HK-2 (cell line): ENCODE data around the gene SHB.
"Not testable (repeated sequence)": the region's sequence is repeated elsewhere in the genome, so short reads cannot be mapped to it uniquely, and the experiment has no call there.

Experiments
- DNase-seq: peaks from one replicate; pipeline ENCODE4 v3.0.0-alpha.2; 2018; ENCODE audit not compliant: unreplicated experiment

Gene SHB

DNA sequence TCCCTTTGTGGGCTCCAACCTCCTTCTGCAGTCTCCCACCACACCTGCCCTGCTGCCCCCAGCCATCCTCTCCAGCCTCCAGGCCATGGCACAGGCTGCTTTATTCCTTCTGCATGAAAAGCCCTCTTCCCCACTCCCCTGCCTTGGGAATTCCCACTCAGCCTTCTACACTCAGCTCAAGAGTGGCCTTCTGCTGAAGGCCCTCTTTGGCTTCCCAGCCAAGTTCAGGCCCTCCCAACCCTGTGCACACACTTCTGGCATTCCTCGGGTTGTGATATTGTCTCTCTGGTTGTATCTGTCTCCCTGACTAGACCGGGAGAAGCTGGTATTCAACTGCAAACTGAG, 5.7 kb downstream of the SHB start:
- no peak for DNase-seq

DNA sequence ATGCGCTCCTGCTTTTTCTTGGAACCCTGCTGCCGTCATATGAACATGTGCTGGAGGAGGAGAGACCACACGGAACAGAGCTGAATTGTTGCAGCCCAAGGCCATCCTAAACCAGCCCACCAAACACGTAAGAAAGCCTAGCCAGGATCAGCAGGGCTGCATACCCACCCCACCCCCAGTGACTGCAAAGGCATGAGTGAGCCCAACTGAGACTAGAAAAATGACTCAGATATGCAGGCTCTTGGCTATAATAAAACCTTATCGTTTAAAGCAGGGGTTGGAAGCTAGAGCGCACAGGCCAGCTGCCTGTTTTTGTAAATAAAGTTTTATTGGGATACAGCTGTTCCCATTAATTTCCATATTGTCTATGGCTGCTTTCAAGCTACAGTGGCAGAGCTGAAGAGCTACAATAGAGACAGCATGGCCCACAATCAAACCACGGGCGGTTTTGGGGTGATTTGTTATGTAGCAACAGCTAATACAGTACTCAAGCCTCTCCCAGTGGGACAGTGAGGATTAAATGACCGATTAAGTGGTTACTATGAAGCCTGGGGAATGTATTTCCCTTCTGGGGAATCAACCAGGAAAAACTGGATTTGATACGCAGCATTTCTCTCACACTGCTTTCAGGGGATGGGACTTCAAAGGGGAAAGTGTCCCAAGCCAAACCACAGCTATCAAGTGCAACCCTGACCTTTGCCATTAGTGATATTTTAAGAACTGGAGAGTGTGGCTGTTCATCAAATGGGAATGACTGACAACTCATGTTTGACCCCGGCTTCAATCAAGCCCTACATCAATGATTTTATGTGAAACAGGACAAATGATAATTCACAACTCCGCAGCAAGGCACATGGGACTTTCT, 6.3 kb downstream of the SHB start:
- DNase-seq = no peak

DNA sequence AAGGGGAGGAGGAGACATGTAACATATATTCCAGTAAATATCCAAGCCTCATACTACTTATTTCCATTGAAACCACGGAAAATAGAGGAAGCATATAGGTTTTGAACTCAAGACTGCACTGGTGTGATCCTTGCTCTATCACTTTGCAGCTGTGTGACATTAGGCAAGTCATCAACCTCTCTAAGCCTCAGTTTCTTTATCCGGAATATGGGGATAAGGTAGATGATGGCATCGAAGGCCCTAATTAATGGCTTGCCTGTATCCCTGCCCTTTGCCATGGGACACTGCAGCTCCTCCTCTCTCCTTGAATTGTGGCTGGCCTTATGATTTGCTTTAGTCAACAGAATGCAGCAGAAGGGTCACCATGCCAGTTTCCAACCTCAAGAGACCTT, 6.9 kb downstream of the SHB start:
- DNase-seq = no peak

GRCh38 chr9:38061326-38061977, 7.6 kb downstream of the SHB start:
- DNase-seq = no peak

DNA sequence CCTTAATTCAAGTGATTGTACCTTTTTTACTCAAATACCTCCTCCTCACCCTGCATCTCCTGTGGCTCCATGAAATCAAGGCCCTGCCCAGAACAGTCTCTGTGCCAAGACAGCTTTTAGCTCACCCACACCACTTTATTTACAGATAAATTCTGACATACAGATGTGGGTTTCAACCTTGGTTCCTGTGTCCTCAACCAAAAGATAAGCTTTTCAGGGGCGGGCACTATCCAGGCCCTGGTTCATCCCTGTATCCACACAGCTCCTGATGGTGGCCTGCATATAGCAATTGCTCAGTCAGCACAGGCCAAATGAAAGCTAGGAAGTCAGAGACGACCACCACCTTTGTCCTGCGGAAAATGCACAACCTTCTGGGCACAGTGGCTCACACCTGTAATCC, 8.3 kb downstream of the SHB start:
- no peak for DNase-seq

- no peak for DNase-seq
Observed at GRCh38 chr9:38059233-38059936, 9.6 kb downstream of the SHB start.

DNA sequence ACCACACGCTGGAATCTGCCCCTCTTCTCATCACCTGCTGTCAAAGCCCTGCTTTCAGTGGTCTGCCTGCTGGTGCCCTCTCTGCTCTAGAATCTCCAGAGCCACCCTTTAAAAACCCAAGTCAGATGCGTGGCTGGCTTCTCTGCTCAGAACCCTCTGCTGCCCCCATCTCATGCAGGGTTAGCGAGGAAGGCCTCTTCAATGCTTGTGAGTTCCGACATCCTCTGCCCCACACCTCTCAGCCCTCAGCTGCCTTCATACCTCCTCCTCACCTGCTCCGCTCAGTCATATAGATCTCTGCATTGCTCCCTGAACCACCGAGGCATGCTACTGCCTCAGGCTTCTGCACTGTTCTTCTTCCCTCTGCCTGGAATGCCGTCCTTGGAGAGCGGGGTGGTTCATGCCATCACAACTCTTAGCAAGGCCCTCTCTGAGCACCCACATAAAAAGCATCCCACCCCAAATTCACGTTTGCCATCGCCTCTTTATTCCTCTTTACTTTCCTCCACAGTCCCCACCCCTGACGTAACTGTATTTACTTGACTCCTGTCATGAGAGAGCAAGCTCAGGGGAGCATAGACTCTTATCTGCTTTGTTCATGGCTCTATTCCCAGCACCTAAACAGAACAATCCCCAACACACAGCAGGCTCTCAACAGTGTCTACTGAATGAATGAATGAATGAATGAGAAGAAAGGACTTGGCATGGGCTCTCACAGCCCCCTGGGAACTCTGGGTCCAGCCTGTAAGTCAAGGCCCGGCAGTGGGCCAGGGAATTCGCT, 10.4 kb downstream of the SHB start:
- DNase-seq = no peak

GRCh38 chr9:38057416-38058195, 11.4 kb downstream of the SHB start:
- no peak for DNase-seq

DNA sequence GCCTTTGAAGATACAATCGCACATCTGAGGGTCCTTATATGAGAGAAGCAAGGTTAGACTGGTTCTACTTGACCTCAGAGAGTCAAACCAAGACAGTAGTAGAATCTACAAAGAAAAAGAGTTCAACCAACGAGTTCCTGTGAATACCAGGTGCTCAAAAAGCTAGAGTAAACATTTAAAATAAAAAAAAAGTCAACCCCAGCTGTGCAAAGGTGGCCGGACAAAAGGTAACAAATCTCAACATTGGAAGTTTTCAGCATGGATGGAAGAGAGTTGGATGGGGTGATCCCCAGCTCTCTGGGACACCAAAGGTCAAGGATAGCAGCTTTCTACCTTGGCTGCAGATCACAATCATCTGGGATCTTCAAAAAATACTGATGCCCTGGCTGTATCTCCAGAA, 14.4 kb downstream of the SHB start:
- no peak for DNase-seq

GRCh38 chr9:38053697-38054461, 15.1 kb downstream of the SHB start:
- no peak for DNase-seq

GRCh38 chr9:38051780-38052546, 17.1 kb downstream of the SHB start:
- DNase-seq = no peak

DNA sequence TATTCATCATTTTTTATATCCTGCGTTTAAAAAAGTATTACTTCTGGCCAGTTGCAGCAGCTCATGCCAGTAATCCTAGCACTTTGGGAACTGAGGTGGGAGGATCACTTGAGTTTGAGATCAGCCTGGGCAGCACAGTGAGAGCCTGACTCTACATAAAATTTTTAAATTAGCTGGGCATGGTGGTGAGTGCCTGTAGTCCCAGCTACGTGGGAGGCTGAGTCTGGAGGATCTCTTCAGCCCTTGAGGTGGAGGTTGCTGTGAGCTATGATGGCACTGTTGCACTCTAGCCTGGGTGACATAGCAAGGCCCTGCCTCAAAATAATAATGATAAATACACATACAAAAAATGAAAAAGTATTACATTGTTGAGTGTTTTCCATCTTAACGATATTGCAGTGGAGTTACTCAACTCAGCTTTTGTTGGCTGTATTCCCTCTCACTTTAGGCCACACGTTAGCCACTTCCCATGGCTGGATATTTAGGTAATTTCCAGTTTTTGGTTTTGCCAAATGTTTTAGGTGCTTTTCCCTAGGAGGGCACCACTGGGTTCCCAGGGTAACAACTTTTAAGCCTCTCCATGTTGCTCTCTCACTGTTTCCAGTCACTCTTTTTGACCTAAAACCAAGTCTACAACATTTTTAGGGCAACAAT, 20.6 kb downstream of the SHB start:
- DNase-seq = no peak

GRCh38 chr9:38047301-38048251, 21.5 kb downstream of the SHB start:
- peak; percentile 78 for DNase-seq

- DNase-seq = peak; percentile 54
Observed at GRCh38 chr9:38046661-38047300, 22.2 kb downstream of the SHB start.

DNA sequence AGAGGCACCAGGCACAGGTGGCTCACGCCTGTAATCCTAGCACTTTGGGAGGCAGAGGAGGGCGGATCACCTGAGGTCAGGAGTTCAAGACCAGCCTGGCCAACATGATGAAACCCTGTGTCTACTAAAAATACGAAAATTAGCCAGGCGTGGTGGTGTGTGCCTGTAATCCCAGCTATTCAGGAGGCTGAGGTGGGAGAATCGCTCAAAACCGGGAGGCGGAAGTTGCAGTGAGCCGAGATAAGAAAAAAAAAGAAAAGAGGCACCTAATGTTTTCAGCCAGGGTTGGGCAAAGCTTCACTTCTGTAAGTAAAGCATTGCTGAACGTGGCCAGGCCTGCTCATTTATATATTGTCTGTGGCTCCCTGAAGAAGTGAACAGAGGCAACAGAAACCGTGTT, 23.1 kb downstream of the SHB start:
- DNase-seq = not testable (repeated sequence)

- DNase-seq = no peak
Observed at GRCh38 chr9:38044706-38045105, 24.3 kb downstream of the SHB start.

DNA sequence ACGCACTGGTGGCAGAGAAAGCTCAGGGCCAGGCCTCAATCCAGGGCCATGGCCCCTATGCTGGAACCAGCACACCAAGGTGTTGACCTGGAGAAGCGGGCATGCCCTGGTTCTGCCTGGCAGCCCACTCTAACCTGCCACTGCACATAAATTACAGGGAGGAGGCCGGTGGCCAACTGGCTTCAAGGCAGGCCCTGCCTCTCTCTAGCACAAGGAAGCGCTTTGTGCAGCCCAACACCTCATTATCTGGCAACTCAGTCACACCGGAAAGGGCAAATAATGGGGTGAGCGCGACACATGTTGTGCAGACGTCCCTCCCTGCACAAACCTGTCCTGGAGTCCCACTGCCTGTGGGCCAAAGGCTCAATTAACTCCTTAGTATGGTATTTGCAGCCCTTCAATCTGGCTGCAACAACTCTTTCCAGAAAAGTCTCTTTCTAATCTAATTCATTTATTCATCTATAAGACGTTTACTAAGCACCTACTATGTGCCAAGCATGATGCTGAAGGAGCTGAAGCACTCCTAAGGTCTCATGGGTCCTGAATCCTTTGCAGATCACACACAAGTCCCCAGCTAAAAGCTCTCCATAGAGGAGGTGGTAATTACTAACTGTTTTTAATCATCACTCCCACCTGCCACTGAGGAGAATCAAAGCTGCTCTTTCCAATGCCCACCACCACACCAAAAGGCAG, 24.9 kb downstream of the SHB start:
- DNase-seq = no peak
